ENCODE results near the gene SH2B3.
"Not testable (repeated sequence)": the region's sequence is repeated elsewhere in the genome, so short reads cannot be mapped to it uniquely, and the experiment has no call there.

SH2B3 gene

DNA sequence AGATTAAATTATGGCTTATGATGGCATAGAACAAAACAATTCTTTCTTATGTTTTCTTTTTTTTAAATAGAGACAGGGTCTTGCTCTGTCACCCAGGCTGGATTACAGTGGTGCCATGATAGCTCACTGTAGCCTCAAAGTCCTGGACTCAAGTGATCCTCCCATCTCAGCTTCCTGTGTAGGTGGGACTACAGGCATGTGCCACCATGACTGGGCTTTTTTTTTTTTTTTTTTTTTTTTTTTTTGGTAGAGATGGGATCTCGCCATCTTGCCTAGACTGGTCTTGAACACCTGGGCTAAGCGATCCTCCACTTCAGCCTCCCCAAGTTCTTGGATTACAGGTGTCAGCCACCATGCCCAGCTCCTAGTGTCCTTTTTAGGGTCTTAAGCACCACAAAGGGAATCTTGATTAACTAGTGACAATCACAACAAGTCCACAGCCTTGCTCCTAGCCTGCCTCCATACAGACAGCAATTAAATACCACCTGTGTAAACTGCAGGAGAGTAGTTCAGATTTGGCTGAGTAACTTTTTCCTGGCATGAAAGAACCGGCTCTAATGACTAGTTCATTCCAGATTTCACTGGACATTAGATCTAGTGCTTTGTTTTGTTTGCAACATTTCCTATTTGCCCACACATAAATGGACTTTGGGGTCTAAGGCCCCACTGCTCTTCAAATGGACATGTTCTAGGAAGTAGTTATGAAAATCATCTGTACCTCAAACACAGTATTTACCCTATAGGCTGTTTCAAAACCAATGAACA, 61.6 kb downstream of the SH2B3 start:
- DNase-seq: no peak

DNA sequence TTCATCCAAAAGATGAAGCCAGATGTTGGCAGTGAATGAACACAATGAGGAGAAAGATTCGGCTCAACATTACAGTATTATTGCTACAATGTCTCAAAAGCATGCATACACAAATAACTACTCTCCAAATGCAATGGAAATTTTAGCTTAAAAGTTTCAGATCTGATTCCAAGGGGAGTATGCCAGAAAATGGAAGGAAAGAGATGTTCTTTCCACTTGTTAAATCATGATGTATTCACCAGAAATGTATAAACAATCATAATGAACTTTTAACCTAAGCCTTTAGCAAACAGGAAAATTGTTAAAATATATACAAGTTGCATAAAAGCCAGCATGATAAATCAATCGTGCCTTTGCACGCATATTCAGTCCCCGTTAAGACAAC, 62.1 kb downstream of the SH2B3 start:
- no peak for DNase-seq

- DNase-seq: no peak
Observed at GRCh38 chr12:111469401-111469800, 63.7 kb downstream of the SH2B3 start.

DNA sequence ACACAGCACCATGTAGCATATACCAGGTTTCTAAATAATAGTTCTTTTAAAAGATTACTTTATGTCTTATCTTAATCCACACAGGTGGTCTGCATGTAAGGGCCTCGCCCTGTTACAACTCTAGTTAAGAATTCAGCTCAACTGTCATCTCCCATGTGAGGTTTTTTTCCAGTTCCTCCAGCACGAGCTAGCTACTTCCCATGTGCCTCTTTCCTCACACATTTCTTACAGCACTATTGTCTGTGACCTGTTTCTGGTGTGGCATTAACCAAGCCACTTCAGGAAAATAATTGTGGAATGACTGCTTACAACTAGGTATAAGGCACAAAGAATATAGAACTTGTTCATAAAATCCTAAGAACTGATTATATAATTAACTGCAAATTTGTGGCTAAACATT, 65.5 kb downstream of the SH2B3 start:
- no peak for DNase-seq

GRCh38 chr12:111482462-111482861, 76.7 kb downstream of the SH2B3 start:
- DNase-seq: no peak

DNA sequence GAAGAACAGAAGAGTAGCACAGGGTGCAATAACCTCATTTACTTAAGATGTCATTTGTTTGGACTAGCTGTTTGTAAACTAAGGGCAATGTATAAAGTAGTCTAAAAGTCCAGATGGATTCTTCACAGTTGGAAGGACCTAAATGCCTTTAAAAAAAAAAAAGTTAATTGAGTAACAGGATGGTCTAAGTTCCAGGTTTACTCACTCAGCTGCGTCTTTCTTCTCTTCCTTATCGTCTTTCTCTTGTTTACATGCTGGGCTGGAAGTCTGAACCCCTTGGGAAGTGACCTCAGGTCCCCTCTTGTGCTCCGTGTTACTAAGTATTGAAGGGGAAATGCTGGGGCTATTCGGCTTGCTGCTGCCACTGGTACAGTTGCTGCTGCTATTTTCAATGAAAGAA, 82.5 kb downstream of the SH2B3 start:
- DNase-seq: no peak

- no peak for DNase-seq
Observed at GRCh38 chr12:111488798-111489197, 83.1 kb downstream of the SH2B3 start.

DNA sequence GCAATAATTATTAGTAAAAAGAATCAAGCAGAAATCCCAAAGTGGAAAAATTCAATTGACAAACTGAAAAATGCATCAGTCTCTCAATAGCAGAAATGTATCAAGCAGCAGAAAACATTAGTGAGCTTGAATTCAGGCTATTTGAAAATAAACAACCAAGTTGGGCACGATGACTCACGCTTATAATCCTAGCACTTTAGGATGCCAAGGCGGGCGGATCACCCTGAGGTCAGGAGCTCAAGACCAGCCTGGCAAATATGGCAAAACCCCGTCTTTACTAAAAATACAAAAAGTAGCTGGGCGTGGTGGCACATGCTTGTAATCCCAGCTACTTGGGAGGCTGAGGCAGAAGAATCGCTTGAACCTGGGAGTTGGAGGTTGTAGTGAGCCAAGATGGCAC, 87.3 kb downstream of the SH2B3 start:
- not testable (repeated sequence) for DNase-seq

DNA sequence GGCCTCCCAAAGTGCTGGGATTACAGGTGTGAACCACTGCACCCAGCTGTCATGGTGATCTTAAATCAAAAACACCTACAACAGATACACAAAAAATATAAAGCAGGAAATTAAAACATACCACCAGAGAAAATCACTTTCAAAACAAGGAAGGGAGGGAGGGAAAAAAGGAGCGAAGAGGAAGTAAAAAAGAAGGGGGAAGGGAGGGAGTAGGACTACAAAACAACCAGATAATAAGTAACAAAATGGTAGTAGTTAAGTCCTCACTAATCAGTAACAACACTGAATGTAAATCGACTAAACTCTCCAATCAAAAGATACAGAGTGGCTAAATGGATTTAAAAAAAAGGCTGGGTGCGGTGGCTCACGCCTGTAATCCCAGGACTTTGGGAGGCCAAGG, 89.0 kb downstream of the SH2B3 start:
- DNase-seq: no peak
